GM23338 (cell line): ENCODE measurements around the gene WDR1. TPM values are rescaled to one million over a fixed set of nuclear protein-coding genes. Genes with fewer than 3 reads are reported as not detected.

Experiments
- CREB1 ChIP-seq: fragments of 250-450 bp; sonication (Bioruptor Pico); IDR thresholded peaks from 2 replicates; pipeline ENCODE4 v1.5.0; 2020; ENCODE audit warnings: low read depth, mild to moderate bottlenecking, moderate library complexity
- EZH2phosphoT487 ChIP-seq: fragments of 200-600 bp; sonication (generic); IDR thresholded peaks from one replicate; pipeline ENCODE4 v1.8.1; 2018; ENCODE audit warnings: antibody characterized with exemption; ENCODE audit not compliant: unreplicated experiment
- JUNB ChIP-seq: IDR thresholded peaks from one replicate; pipeline ENCODE4 v1.6.1; 2016; ENCODE audit warnings: antibody characterized with exemption; ENCODE audit not compliant: unreplicated experiment
- NANOG ChIP-seq: IDR thresholded peaks from 2 replicates; pipeline ENCODE4 v1.6.1; 2016; ENCODE audit warnings: antibody characterized with exemption, borderline replicate concordance
- STAT1 ChIP-seq: IDR thresholded peaks from one replicate; pipeline ENCODE4 v1.6.1; 2016; ENCODE audit warnings: antibody characterized with exemption; ENCODE audit not compliant: unreplicated experiment
- polyA plus RNA-seq: library from polyadenylated mRNA; unstranded; fragments of >200 nt; fragmentation: Nextera tagmentation; extraction: Ambion mirVana; gene quantifications from 2 replicates; pipeline ENCODE4 v1.2.1, GENCODE V29; 2016
- total RNA-seq: library from RNA; depleted of rRNA; stranded (reverse); fragments of >200 nt; shearing (Covaris generic); gene quantifications from 2 replicates; pipeline ENCODE4 v1.2.3, GENCODE V29; 2014
- TF ChIP-seq, protein P1 (sequence below): fragments of 250-450 bp; sonication (Bioruptor Pico); IDR thresholded peaks from 2 replicates; pipeline ENCODE4 v1.5.0; 2020; ENCODE audit warnings: mild to moderate bottlenecking, moderate library complexity
- TF ChIP-seq, protein P2 (sequence below): IDR thresholded peaks from 2 replicates; pipeline ENCODE4 v1.6.1; 2016; ENCODE audit warnings: antibody characterized with exemption

WDR1 gene
- total and polyA plus RNA-seq, 2 experiments from 2014 or later: 93.2 to 248 TPM

DNA sequence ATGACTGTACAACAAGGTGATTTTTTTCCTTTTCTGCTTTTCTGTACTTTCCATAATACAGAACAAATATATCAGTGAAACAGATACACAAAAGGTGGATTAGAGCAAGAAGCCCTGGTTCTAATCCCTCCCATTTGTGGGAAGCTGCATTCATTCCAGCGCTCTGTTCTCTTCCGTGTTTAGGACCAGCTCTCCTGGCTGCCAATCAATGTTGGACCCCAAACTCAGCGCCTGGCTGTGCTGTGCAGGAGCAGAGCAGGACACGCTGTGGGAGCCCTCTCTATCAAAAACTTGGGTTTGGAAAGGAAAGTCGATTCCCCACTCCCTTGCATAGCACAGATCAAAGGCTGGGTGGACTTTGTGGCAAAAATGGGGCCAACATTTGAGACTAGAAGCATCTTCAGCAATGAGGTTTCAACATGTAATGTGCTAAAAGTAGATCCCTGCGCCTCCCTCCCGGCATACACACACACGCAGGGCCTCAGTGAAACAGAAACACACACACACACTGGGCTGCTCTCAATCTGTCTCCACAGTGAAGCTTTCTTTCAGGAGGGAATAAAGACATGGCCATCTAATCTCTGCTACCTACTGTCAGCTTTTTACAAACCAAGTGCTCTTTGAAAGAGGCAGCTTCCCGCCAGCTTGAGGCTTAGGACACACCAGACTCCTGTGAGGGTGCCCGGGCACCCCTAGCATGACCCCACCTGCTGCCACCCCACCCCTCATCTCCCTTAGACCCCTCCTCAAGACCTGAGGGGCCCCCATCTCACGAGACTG lies 12.2 kb downstream of the WDR1 start (continued):
- TF ChIP-seq, protein P1, sequence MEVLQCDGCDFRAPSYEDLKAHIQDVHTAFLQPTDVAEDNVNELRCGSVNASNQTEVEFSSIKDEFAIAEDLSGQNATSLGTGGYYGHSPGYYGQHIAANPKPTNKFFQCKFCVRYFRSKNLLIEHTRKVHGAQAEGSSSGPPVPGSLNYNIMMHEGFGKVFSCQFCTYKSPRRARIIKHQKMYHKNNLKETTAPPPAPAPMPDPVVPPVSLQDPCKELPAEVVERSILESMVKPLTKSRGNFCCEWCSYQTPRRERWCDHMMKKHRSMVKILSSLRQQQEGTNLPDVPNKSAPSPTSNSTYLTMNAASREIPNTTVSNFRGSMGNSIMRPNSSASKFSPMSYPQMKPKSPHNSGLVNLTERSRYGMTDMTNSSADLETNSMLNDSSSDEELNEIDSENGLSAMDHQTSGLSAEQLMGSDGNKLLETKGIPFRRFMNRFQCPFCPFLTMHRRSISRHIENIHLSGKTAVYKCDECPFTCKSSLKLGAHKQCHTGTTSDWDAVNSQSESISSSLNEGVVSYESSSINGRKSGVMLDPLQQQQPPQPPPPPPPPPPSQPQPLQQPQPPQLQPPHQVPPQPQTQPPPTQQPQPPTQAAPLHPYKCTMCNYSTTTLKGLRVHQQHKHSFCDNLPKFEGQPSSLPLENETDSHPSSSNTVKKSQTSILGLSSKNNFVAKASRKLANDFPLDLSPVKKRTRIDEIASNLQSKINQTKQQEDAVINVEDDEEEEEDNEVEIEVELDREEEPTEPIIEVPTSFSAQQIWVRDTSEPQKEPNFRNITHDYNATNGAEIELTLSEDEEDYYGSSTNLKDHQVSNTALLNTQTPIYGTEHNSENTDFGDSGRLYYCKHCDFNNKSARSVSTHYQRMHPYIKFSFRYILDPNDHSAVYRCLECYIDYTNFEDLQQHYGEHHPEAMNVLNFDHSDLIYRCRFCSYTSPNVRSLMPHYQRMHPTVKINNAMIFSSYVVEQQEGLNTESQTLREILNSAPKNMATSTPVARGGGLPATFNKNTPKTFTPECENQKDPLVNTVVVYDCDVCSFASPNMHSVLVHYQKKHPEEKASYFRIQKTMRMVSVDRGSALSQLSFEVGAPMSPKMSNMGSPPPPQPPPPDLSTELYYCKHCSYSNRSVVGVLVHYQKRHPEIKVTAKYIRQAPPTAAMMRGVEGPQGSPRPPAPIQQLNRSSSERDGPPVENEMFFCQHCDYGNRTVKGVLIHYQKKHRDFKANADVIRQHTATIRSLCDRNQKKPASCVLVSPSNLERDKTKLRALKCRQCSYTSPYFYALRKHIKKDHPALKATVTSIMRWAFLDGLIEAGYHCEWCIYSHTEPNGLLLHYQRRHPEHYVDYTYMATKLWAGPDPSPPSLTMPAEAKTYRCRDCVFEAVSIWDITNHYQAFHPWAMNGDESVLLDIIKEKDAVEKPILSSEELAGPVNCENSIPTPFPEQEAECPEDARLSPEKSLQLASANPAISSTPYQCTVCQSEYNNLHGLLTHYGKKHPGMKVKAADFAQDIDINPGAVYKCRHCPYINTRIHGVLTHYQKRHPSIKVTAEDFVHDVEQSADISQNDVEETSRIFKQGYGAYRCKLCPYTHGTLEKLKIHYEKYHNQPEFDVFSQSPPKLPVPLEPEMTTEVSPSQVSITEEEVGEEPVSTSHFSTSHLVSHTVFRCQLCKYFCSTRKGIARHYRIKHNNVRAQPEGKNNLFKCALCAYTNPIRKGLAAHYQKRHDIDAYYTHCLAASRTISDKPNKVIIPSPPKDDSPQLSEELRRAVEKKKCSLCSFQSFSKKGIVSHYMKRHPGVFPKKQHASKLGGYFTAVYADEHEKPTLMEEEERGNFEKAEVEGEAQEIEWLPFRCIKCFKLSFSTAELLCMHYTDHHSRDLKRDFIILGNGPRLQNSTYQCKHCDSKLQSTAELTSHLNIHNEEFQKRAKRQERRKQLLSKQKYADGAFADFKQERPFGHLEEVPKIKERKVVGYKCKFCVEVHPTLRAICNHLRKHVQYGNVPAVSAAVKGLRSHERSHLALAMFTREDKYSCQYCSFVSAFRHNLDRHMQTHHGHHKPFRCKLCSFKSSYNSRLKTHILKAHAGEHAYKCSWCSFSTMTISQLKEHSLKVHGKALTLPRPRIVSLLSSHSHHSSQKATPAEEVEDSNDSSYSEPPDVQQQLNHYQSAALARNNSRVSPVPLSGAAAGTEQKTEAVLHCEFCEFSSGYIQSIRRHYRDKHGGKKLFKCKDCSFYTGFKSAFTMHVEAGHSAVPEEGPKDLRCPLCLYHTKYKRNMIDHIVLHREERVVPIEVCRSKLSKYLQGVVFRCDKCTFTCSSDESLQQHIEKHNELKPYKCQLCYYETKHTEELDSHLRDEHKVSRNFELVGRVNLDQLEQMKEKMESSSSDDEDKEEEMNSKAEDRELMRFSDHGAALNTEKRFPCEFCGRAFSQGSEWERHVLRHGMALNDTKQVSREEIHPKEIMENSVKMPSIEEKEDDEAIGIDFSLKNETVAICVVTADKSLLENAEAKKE: no peak
- TF ChIP-seq, protein P2, sequence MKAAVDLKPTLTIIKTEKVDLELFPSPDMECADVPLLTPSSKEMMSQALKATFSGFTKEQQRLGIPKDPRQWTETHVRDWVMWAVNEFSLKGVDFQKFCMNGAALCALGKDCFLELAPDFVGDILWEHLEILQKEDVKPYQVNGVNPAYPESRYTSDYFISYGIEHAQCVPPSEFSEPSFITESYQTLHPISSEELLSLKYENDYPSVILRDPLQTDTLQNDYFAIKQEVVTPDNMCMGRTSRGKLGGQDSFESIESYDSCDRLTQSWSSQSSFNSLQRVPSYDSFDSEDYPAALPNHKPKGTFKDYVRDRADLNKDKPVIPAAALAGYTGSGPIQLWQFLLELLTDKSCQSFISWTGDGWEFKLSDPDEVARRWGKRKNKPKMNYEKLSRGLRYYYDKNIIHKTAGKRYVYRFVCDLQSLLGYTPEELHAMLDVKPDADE: no peak
- no peak for TF ChIP-seq EZH2phosphoT487
- no peak for TF ChIP-seq JUNB
- no peak for TF ChIP-seq STAT1
- no peak for TF ChIP-seq CREB1
- TF ChIP-seq NANOG: no peak
